ENCODE data around the gene OSBPL3.

DNA sequence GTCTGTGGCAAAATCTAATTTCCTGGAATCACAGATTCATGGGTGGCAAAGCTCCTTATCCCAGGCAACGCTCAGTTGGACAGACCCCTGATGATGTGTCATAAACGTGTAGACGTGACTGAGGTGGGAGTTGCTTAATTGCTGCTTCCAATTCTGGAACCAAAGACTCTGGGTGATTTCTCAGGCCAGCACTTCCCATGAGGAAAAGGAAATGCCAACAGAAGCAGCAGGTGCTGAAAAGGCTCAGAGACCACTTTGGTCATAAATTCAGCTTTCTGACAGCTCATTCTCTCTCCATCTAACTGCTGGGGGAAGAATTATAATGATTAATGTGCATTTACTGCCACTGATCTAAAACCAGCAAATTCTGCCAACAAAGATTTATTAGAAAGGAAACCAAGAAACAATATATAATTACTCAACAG, 88.7 kb downstream of the OSBPL3 start:
- TF ChIP-seq, protein P1, sequence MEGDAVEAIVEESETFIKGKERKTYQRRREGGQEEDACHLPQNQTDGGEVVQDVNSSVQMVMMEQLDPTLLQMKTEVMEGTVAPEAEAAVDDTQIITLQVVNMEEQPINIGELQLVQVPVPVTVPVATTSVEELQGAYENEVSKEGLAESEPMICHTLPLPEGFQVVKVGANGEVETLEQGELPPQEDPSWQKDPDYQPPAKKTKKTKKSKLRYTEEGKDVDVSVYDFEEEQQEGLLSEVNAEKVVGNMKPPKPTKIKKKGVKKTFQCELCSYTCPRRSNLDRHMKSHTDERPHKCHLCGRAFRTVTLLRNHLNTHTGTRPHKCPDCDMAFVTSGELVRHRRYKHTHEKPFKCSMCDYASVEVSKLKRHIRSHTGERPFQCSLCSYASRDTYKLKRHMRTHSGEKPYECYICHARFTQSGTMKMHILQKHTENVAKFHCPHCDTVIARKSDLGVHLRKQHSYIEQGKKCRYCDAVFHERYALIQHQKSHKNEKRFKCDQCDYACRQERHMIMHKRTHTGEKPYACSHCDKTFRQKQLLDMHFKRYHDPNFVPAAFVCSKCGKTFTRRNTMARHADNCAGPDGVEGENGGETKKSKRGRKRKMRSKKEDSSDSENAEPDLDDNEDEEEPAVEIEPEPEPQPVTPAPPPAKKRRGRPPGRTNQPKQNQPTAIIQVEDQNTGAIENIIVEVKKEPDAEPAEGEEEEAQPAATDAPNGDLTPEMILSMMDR (IDR thresholded peaks at IDR 0.05 in 8 of 11, conservative IDR thresholded peaks at IDR 0.05 in 3 of 11): no peak
- TF ChIP-seq POLR2AphosphoS5 (IDR thresholded peaks at IDR 0.05): no peak
